Measurements from ENCODE around the gene NEBL.

Gene NEBL

DNA sequence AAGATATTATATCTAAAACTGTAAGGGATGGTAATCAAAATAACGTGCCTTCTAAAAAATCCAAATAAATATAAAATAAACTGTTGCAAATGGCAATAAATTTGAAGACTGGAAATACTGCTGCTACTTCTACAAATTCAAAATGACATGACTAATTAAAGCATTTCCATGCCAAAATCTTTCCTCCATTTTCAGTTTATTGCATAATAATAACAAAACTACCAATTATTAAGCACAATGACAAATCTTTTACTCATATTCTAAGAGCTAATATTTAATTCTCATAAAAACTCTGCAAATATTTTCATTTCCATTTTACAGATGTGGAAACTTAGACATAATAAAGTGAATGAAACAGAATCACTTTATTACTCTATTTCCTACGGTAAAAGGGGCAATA, 38.8 kb upstream of the NEBL start:
- peaks cover 32% of the 10 kb centered on the region for H3K36me3 Mint-ChIP-seq (ENCODE audit: low read depth)
- H3K4me3 Mint-ChIP-seq = no peak overlapping the region
- TF ChIP-seq, protein P1, sequence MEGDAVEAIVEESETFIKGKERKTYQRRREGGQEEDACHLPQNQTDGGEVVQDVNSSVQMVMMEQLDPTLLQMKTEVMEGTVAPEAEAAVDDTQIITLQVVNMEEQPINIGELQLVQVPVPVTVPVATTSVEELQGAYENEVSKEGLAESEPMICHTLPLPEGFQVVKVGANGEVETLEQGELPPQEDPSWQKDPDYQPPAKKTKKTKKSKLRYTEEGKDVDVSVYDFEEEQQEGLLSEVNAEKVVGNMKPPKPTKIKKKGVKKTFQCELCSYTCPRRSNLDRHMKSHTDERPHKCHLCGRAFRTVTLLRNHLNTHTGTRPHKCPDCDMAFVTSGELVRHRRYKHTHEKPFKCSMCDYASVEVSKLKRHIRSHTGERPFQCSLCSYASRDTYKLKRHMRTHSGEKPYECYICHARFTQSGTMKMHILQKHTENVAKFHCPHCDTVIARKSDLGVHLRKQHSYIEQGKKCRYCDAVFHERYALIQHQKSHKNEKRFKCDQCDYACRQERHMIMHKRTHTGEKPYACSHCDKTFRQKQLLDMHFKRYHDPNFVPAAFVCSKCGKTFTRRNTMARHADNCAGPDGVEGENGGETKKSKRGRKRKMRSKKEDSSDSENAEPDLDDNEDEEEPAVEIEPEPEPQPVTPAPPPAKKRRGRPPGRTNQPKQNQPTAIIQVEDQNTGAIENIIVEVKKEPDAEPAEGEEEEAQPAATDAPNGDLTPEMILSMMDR (IDR thresholded peaks at IDR 0.05; ENCODE audit: unreplicated experiment in 3 of 3) = no peak
- peaks cover 14% of the 10 kb centered on the region for H3K9me3 Mint-ChIP-seq
- H3K4me1 Mint-ChIP-seq = peaks cover 3% of the 10 kb centered on the region
- H3K27ac Mint-ChIP-seq = no peak overlapping the region
- no peaks in the 10 kb centered on the region for H3K27me3 Mint-ChIP-seq (ENCODE audit: low read depth)

DNA sequence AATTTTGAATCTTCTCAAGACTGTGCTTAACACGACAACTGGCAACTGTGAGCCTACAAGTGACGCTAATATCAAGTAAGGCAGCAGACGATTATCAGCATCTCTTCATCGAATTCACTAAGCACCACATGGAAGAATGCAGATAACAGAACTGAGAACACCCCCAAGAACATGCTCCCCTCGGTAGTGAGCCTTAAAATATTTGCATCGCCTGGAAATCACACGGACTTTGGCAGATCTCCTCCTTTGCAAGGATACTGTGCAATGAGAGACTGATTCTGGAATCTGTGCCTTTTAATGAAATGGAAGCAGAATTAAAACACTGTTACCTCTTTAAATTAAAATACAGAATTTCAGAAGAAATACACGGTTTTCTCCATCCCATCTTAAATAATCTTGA, 38.2 kb upstream of the NEBL start:
- no peaks in the 10 kb centered on the region for H3K27me3 Mint-ChIP-seq (ENCODE audit: low read depth)
- H3K4me3 Mint-ChIP-seq = no peak overlapping the region
- H3K36me3 Mint-ChIP-seq (ENCODE audit: low read depth) = peaks cover 32% of the 10 kb centered on the region
- peaks cover 14% of the 10 kb centered on the region for H3K9me3 Mint-ChIP-seq
- H3K4me1 Mint-ChIP-seq = peaks cover 4% of the 10 kb centered on the region
- TF ChIP-seq, protein P1 (IDR thresholded peaks at IDR 0.05; ENCODE audit: unreplicated experiment in 3 of 3) = no peak
- no peak overlapping the region for H3K27ac Mint-ChIP-seq

DNA sequence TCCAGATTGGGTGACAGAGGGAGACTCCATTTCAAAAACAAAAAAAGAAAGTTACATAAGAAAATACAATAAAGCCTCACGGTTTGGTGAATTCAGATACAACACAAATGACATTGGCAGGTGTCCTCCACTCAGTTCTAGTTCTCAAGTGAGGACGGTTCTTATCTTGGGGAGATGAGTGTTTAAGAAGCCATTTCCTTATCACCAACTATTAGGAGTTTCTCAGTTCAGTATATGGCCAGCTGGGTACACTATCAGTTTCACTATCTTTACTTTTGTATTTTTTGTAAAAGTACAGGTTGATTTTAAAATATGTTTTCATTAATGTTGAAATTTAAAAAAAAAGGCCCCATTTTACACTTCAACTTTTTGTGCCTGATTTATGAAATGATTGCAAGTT, 36.6 kb upstream of the NEBL start:
- no peak overlapping the region for H3K27ac Mint-ChIP-seq
- H3K9me3 Mint-ChIP-seq = peaks cover 11% of the 10 kb centered on the region
- peaks cover 4% of the 10 kb centered on the region for H3K4me1 Mint-ChIP-seq
- no peak overlapping the region for H3K4me3 Mint-ChIP-seq
- TF ChIP-seq, protein P1 (IDR thresholded peaks at IDR 0.05; ENCODE audit: unreplicated experiment in 3 of 3) = no peak
- peaks cover 28% of the 10 kb centered on the region for H3K36me3 Mint-ChIP-seq (ENCODE audit: low read depth)
- H3K27me3 Mint-ChIP-seq (ENCODE audit: low read depth) = no peaks in the 10 kb centered on the region

DNA sequence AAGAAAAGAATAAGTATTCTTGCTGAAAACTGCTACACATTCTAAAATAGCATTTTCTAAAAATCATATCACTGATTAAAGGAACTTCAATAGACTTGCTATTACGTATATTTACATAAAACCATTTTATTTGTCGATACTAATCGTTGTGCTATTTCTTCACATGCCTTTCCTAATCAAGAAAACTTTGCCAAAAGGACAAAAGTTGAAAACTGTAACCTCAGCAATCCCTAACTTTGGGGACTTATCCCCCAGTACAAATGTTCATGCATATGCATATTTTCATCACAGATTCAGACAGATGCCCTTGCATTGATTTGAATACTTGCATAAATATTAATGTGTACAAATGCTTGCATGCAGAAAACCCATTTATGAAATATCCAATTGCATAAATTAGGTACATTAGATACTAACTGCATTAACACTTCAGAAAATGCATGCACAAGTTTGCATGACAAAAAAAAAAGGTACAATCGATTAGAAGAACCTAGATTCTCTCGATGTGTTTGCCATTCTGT, 35.6 kb upstream of the NEBL start:
- peaks cover 6% of the 10 kb centered on the region for H3K9me3 Mint-ChIP-seq
- no peak overlapping the region for H3K27ac Mint-ChIP-seq
- peaks cover 4% of the 10 kb centered on the region for H3K4me1 Mint-ChIP-seq
- H3K4me3 Mint-ChIP-seq = no peak overlapping the region
- H3K36me3 Mint-ChIP-seq (ENCODE audit: low read depth) = peaks cover 22% of the 10 kb centered on the region
- TF ChIP-seq, protein P1 (IDR thresholded peaks at IDR 0.05; ENCODE audit: unreplicated experiment in 3 of 3) = no peak
- no peaks in the 10 kb centered on the region for H3K27me3 Mint-ChIP-seq (ENCODE audit: low read depth)

DNA sequence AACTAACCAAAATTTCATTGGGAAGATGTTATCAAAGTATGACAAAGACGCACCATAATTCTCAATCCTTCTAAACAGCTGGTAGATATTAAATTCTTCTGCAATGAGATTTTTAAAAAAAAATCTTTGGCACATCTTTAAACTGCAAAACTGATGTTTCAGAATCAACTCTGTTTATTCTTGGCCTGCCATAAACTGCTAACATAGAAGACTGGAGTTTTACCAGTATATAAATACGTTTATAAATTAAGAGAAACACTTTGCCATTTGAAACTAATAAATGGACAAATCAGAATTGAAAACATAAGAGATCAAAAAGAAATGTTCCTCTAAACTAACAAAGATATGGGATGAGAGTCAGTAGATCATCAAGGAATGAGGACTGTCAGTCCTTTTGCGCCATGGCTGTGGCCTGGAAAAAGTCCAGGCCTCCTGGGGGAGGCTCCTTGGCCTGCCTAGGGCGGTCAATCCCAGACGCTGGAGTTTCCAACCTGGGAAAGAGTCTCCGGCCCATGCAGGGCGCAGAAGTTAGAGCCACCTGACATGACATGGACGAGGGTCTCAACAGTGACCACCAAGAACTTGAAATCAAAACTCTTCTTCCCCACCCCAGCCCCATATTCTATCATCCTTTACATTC, 34.2 kb upstream of the NEBL start:
- Mint-ChIP-seq H3K4me3 (no peak overlapping the region), H3K4me1 (peaks cover 8% of the 10 kb centered on the region)
- TF ChIP-seq, protein P1 (IDR thresholded peaks at IDR 0.05; ENCODE audit: unreplicated experiment in 3 of 3) = no peak

DNA sequence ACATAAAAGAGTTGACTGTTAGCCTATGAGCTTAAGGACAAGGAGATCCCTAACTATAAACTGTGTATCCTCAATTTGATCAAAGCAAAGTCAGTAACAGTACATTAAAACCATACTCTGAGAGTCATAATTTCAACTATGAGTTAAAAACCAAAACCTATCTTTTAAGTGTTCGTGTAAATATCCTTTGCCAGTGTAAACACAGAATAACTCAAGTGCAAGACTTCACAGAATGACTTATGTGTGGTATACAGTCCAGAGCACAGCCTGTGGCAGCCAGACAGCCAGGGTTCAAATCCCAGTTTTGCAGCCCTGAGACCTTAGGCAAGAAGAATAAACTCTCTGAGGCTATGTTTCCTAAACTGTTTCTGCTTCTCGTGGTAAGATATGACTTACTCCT, 30.3 kb upstream of the NEBL start:
- Mint-ChIP-seq H3K27ac (no peak overlapping the region), H3K27me3 (ENCODE audit: low read depth) (no peaks in the 10 kb centered on the region), H3K4me1 (peaks cover 14% of the 10 kb centered on the region), H3K9me3 (no peaks in the 10 kb centered on the region), H3K36me3 (ENCODE audit: low read depth) (peaks cover 5% of the 10 kb centered on the region), H3K4me3 (no peak overlapping the region)
- TF ChIP-seq, protein P1 (IDR thresholded peaks at IDR 0.05; ENCODE audit: unreplicated experiment in 3 of 3) = no peak

More for the DNA sequence above, 34.2 kb upstream of the NEBL start:
- Mint-ChIP-seq H3K27me3 (ENCODE audit: low read depth) (no peaks in the 10 kb centered on the region), H3K9me3 (no peaks in the 10 kb centered on the region), H3K36me3 (ENCODE audit: low read depth) (peaks cover 10% of the 10 kb centered on the region), H3K27ac (no peak overlapping the region)

All from nephron (organoid).